ENCODE results near the gene IGFL4. TPM values are rescaled to one million over a fixed set of nuclear protein-coding genes. Genes with fewer than 3 reads are reported as not detected.

IGFL4 gene
- total RNA-seq, 1 experiment from 2014 or later: not detected

- peak; percentile 80 for DNase-seq
- Histone ChIP-seq H3K36me3 (no peaks in the 10 kb centered on the region), H3K4me3 (no peak overlapping the region), H3K27me3 (peaks cover 4% of the 10 kb centered on the region; the same call in 1 of the 2 replicates), H3K9me3 (no peaks in the 10 kb centered on the region)
Observed at GRCh38 chr19:46068345-46069258, 27.8 kb upstream of the IGFL4 start.

- Histone ChIP-seq H3K9me3 (no peaks in the 10 kb centered on the region), H3K36me3 (no peaks in the 10 kb centered on the region), H3K4me3 (no peak overlapping the region), H3K27me3 (peaks cover 6% of the 10 kb centered on the region; the same call in 1 of the 2 replicates)
- no peak for DNase-seq
Observed at GRCh38 chr19:46067691-46068090, 26.9 kb upstream of the IGFL4 start.

GRCh38 chr19:46066471-46066870, 25.7 kb upstream of the IGFL4 start:
- no peak for DNase-seq
- Histone ChIP-seq H3K9me3 (no peaks in the 10 kb centered on the region), H3K27me3 (peaks cover 12% of the 10 kb centered on the region), H3K4me3 (no peak overlapping the region), H3K36me3 (no peaks in the 10 kb centered on the region)

- Histone ChIP-seq H3K27me3 (peaks cover 16% of the 10 kb centered on the region), H3K4me3 (no peak overlapping the region), H3K9me3 (no peaks in the 10 kb centered on the region), H3K36me3 (no peaks in the 10 kb centered on the region)
- peak; percentile 63 for DNase-seq
Observed at GRCh38 chr19:46065486-46066071, 24.8 kb upstream of the IGFL4 start.

- Histone ChIP-seq H3K4me3 (no peak overlapping the region), H3K27me3 (peaks cover 40% of the 10 kb centered on the region), H3K9me3 (0 out of 2 replicates have a peak, but pooled peaks cover 3% of the 10 kb centered on the region), H3K36me3 (no peaks in the 10 kb centered on the region)
- DNase-seq: no peak
Observed at GRCh38 chr19:46063201-46063600, 22.4 kb upstream of the IGFL4 start.

- Histone ChIP-seq H3K27me3 (peaks cover 70% of the 10 kb centered on the region), H3K36me3 (no peaks in the 10 kb centered on the region)
- no peak for DNase-seq
Observed at GRCh38 chr19:46060012-46060411, 19.2 kb upstream of the IGFL4 start.

GRCh38 chr19:46058778-46059177, 18.0 kb upstream of the IGFL4 start:
- Histone ChIP-seq H3K9me3 (0 out of 2 replicates have a peak, but pooled peaks cover 3% of the 10 kb centered on the region), H3K36me3 (no peaks in the 10 kb centered on the region), H3K4me3 (no peak overlapping the region), H3K27me3 (peaks cover 80% of the 10 kb centered on the region)
- no peak for DNase-seq

More at GRCh38 chr19:46060012-46060411, 19.2 kb upstream of the IGFL4 start:
- Histone ChIP-seq H3K4me3 (no peak overlapping the region), H3K9me3 (0 out of 2 replicates have a peak, but pooled peaks cover 3% of the 10 kb centered on the region)

- H3K27me3 ChIP-seq: peaks cover 82% of the 10 kb centered on the region
- DNase-seq: no peak
Observed at GRCh38 chr19:46056536-46056935, 15.7 kb upstream of the IGFL4 start.

GRCh38 chr19:46052896-46053295, 12.1 kb upstream of the IGFL4 start:
- DNase-seq: no peak
- Histone ChIP-seq H3K36me3 (no peaks in the 10 kb centered on the region), H3K9me3 (peaks cover 13% of the 10 kb centered on the region), H3K4me3 (no peak overlapping the region), H3K27me3 (peaks cover 82% of the 10 kb centered on the region)

More at GRCh38 chr19:46056536-46056935, 15.7 kb upstream of the IGFL4 start:
- no peak overlapping the region for H3K4me3 ChIP-seq
- H3K9me3 ChIP-seq: 0 out of 2 replicates have a peak, but pooled peaks cover 3% of the 10 kb centered on the region
- no peaks in the 10 kb centered on the region for H3K36me3 ChIP-seq

GRCh38 chr19:46049597-46049996, 8.8 kb upstream of the IGFL4 start:
- no peak for DNase-seq
- Histone ChIP-seq H3K36me3 (no peaks in the 10 kb centered on the region), H3K27me3 (peaks cover 77% of the 10 kb centered on the region), H3K9me3 (peaks cover 27% of the 10 kb centered on the region), H3K4me3 (no peak overlapping the region)

GRCh38 chr19:46043519-46043918, 2.7 kb upstream of the IGFL4 start:
- H3K27me3 ChIP-seq: peaks cover 73% of the 10 kb centered on the region
- H3K4me3 ChIP-seq: no peak overlapping the region
- no peaks in the 10 kb centered on the region for H3K36me3 ChIP-seq
- H3K9me3 ChIP-seq: peaks cover 20% of the 10 kb centered on the region
- no peak for DNase-seq

GRCh38 chr19:46042252-46042883, 1.6 kb upstream of the IGFL4 start:
- no peak for DNase-seq
- no peak overlapping the region for H3K4me3 ChIP-seq

GRCh38 chr19:46040125-46040524, 677 bp downstream of the IGFL4 start:
- Histone ChIP-seq H3K36me3 (no peaks in the 10 kb centered on the region), H3K27me3 (peaks cover 46% of the 10 kb centered on the region), H3K9me3 (no peaks in the 10 kb centered on the region), H3K4me3 (no peak overlapping the region)
- no peak for DNase-seq

More at GRCh38 chr19:46042252-46042883, 1.6 kb upstream of the IGFL4 start:
- H3K9me3 ChIP-seq: peaks cover 9% of the 10 kb centered on the region
- H3K27me3 ChIP-seq: peaks cover 62% of the 10 kb centered on the region
- no peaks in the 10 kb centered on the region for H3K36me3 ChIP-seq

GRCh38 chr19:46036744-46037128, 4.1 kb downstream of the IGFL4 start:
- Histone ChIP-seq H3K36me3 (no peaks in the 10 kb centered on the region), H3K4me3 (no peak overlapping the region), H3K27me3 (peaks cover 26% of the 10 kb centered on the region), H3K9me3 (no peaks in the 10 kb centered on the region; the same call in 1 of the 2 replicates)
- DNase-seq: no peak

GRCh38 chr19:46035986-46036743, 4.6 kb downstream of the IGFL4 start:
- Histone ChIP-seq H3K27me3 (peaks cover 22% of the 10 kb centered on the region), H3K4me3 (no peak overlapping the region), H3K36me3 (no peaks in the 10 kb centered on the region), H3K9me3 (no peaks in the 10 kb centered on the region; the same call in 1 of the 2 replicates)
- no peak for DNase-seq

- Histone ChIP-seq H3K9me3 (no peaks in the 10 kb centered on the region; the same call in 1 of the 2 replicates), H3K36me3 (no peaks in the 10 kb centered on the region)
- DNase-seq: no peak
Observed at GRCh38 chr19:46035546-46035945, 5.3 kb downstream of the IGFL4 start.

More at GRCh38 chr19:46035546-46035945, 5.3 kb downstream of the IGFL4 start:
- no peak overlapping the region for H3K4me3 ChIP-seq
- H3K27me3 ChIP-seq: peaks cover 17% of the 10 kb centered on the region
